IPS DF 4.7 (cell line): ENCODE results near the gene ICAM4.
"Not testable (repeated sequence)": the region's sequence is repeated elsewhere in the genome, so short reads cannot be mapped to it uniquely, and the experiment has no call there.

Source experiments
- DNase-seq: peaks from one replicate; pipeline ENCODE4 v3.0.0-alpha.2; 2013; ENCODE audit warnings: low spot score; ENCODE audit errors: extremely low read depth

ICAM4 gene

GRCh38 chr19:10269333-10270179 lies 17.2 kb upstream of the ICAM4 start:
- DNase-seq, result no peak

- DNase-seq, result no peak
Observed at GRCh38 chr19:10270180-10270615, 16.6 kb upstream of the ICAM4 start.

GRCh38 chr19:10270616-10271394 lies 15.9 kb upstream of the ICAM4 start, which contains the start of gene ICAM1:
ICAM1 (plus strand) TSS chr19:10271120; CDS start chr19:10271160, 40 bp downstream.
- no peak for DNase-seq

- no peak for DNase-seq
Observed at GRCh38 chr19:10271543-10272086, 15.1 kb upstream of the ICAM4 start.

- DNase-seq, result no peak
Observed at GRCh38 chr19:10274589-10274988, 12.2 kb upstream of the ICAM4 start.

- DNase-seq, result no peak
Observed at GRCh38 chr19:10277795-10278589, 8.8 kb upstream of the ICAM4 start.

- DNase-seq, result no peak
Observed at GRCh38 chr19:10278935-10279334, 7.8 kb upstream of the ICAM4 start.

- no peak for DNase-seq
Observed at GRCh38 chr19:10279737-10280442, 6.9 kb upstream of the ICAM4 start.

- DNase-seq, result not testable (repeated sequence)
Observed at GRCh38 chr19:10282043-10282442, 4.7 kb upstream of the ICAM4 start.

GRCh38 chr19:10283301-10284064 lies 3.3 kb upstream of the ICAM4 start:
- no peak for DNase-seq

- DNase-seq, result no peak
Observed at GRCh38 chr19:10284065-10284959, 2.4 kb upstream of the ICAM4 start.

- DNase-seq, result no peak
Observed at GRCh38 chr19:10284960-10285278, 1.8 kb upstream of the ICAM4 start.

- no peak for DNase-seq
Observed at GRCh38 chr19:10285393-10285792, 1.4 kb upstream of the ICAM4 start.

- no peak for DNase-seq
Observed at GRCh38 chr19:10288662-10289166, 2.0 kb downstream of the ICAM4 start.

- no peak for DNase-seq
Observed at GRCh38 chr19:10289167-10289835, 2.5 kb downstream of the ICAM4 start.

GRCh38 chr19:10289836-10290356 lies 3.1 kb downstream of the ICAM4 start, which contains the start of gene ICAM5:
ICAM5 (plus strand) TSS chr19:10289952; CDS start chr19:10290044, 92 bp downstream.
- DNase-seq, result no peak

GRCh38 chr19:10290357-10290875 lies 3.7 kb downstream of the ICAM4 start:
- DNase-seq, result no peak
